Activated CD4-positive, alpha-beta memory T cell treated with anti-CD3 and anti-CD28 coated beads for 36 hours (primary cell): ENCODE measurements around the gene UBAC2. TPM values are rescaled to one million over a fixed set of nuclear protein-coding genes. Genes with fewer than 3 reads are reported as not detected.

Source experiments
- CTCF ChIA-PET: fragments of 350-600 bp; sonication (Branson Sonifier 250); formaldehyde crosslinking; loops from one replicate; lab custom pipeline; 2021; ENCODE audit warnings: antibody characterized with exemption, inconsistent platforms; lab: Charles Lee
- POLR2A ChIA-PET: fragments of 350-600 bp; sonication (Branson Sonifier 250); formaldehyde crosslinking; loops from one replicate; lab custom pipeline; 2021; ENCODE audit warnings: antibody characterized with exemption; lab: Charles Lee
- DNase-seq: peaks from one replicate; pipeline ENCODE4 v3.0.0-alpha.2; 2020
- H3K27ac Mint-ChIP-seq: one replicate; pipeline ENCODE4 v1.8.0; 2021; ENCODE audit warnings: mixed read lengths
- H3K27me3 Mint-ChIP-seq: one replicate; pipeline ENCODE4 v1.8.0; 2021; ENCODE audit warnings: mixed read lengths
- H3K36me3 Mint-ChIP-seq: one replicate; pipeline ENCODE4 v1.8.0; 2021; ENCODE audit warnings: mixed read lengths
- H3K4me1 Mint-ChIP-seq: one replicate; pipeline ENCODE4 v1.8.0; 2021; ENCODE audit warnings: low read depth, mixed read lengths
- H3K4me3 Mint-ChIP-seq: one replicate; pipeline ENCODE4 v1.8.0; 2021; ENCODE audit warnings: mild to moderate bottlenecking, mixed read lengths
- H3K9me3 Mint-ChIP-seq: one replicate; pipeline ENCODE4 v1.8.0; 2021; ENCODE audit warnings: mixed read lengths
- intact Hi-C: fragments of 100-400 bp; cut with micrococcal nuclease; formaldehyde crosslinking; loops from one replicate; pipeline ENCODE4 v1.15.1; 2023
- total RNA-seq, 2 experiments: library from RNA; stranded (reverse); gene quantifications; one replicate each; pipeline ENCODE4 v1.2.3, GENCODE V29; 2021

Gene UBAC2
- total RNA-seq, 2 experiments from 2014 or later = 51.8 to 54.5 TPM

DNA sequence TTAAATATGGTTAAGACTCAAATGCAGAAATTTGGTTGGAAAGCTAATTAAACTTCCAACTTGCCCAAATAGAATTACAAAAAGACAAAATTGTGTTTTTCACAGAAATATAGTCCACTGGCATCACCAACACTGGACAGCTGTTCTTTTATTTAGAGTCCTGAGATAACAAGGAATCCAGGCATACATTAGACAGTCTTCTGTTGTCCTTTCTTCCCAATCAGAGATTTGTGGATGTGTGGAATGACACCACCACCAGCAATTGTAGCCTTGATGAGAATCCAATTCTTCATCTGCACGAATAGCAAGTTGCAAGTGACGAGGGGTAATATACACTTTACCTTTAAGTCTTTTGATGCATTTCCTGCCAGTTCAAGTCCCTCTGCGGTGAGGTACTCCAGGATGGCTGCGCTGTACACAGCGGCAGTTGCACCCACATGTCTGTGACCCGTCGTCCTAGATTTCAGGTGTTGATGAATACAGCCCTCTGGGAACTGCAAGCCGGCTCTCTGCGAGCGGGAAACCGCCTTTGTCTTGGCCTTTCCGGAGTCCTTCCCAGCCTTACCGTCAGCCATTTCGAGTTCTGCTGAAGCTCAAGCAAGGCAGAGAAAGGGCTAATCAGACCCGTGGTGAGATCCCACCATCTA is 14.7 kb downstream of the UBAC2 start:
- intact Hi-C loops = loop anchor here (2.0 to 5.0 kb wide), 4 partner anchors 43 to 287 kb away; partner anchors contain the start of genes GPR18 and TM9SF2
- Mint-ChIP-seq H3K4me3 (peak overlapping the region; percentile 78), H3K27ac (peak overlapping the region; percentile 78), H3K9me3 (no peaks in the 10 kb centered on the region), H3K36me3 (peaks cover 13% of the 10 kb centered on the region), H3K4me1 (peaks cover 77% of the 10 kb centered on the region), H3K27me3 (no peaks in the 10 kb centered on the region)
- ChIA-PET POLR2A (interaction anchor here (0.6 to 4.9 kb wide), 4 partner anchors 11 to 164 kb away, joined by 3 to 45 read pairs (median 13); partner anchors contain the start of gene UBAC2), CTCF (interaction anchor here (0.6 to 2.1 kb wide), 10 partner anchors 10 to 147 kb away, joined by 3 to 15 read pairs (median 4); partner anchors contain the start of gene UBAC2)
- DNase-seq = peak; percentile 82

DNA sequence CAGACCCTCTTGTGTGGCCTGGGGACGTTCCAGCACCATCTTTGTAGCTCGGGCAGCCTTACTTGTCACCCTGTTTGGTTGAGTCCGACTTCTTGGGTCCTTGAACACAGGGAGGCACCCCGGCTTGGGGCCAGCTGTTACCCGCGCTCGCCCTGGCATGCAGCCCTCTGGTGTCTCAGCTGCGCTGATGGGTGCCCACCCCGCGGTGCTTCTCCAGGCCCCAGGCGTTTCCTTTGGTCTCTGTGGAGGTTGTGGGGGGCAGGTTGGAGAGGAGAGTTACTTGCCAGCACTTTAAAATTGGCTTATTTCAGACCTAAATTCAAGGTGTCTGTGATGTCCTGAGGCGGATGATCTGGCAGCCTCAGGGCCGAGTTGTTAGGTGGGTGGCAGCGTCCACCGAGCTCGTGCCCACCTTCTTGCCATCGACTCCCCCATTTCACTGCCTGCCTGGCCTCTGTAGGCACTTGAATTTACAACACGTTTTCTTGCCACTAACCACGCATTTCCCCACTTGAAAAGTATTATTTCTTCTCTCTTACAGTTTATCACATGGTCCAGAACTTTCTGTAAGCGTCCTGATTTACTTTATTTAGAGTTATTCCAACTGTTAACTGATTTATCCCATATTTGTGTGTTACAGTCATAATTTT is 16.9 kb downstream of the UBAC2 start:
- Mint-ChIP-seq H3K36me3 (peaks cover 13% of the 10 kb centered on the region), H3K27ac (peak overlapping the region; percentile 63), H3K4me1 (peaks cover 81% of the 10 kb centered on the region), H3K9me3 (no peaks in the 10 kb centered on the region), H3K27me3 (no peaks in the 10 kb centered on the region), H3K4me3 (peak overlapping the region; percentile 33)
- ChIA-PET POLR2A (interaction anchor here (1.9 to 4.9 kb wide), 2 partner anchors 17 to 33 kb away, joined by 5 to 45 read pairs; partner anchors contain the start of gene UBAC2), CTCF (interaction anchor here (0.7 to 3.4 kb wide), 4 partner anchors 14 to 221 kb away, joined by 3 to 20 read pairs (median 4); no protein-coding TSS in a partner anchor)
- intact Hi-C loops = loop anchor here (2.0 to 5.0 kb wide), 2 partner anchors 71 to 285 kb away; partner anchors contain the start of gene TM9SF2
- DNase-seq = no peak

DNA sequence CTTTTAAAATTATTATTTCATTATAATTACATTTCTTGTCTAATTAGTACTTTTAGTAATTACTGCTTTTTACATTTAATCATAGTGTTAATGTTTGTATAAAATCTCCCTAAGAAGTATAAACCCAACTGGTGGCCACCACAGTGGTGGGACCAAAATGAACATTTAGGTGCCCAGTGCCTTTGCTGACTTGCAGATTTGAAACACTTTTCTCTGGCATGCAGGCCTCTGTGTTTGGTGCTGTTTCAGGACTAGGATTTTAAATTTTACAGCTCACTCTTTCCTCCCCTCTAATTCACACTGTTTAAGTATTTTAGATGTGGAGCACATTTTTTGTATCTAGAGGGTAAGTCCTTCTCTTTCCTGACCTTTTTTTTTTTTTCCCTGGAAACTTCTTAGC is 17.5 kb downstream of the UBAC2 start:
- ChIA-PET POLR2A (interaction anchor here (0.6 to 2.4 kb wide), 9 partner anchors 9 to 163 kb away, joined by 3 to 15 read pairs (median 5); partner anchors contain the start of gene UBAC2), CTCF (interaction anchor here (0.7 to 3.4 kb wide), 8 partner anchors 11 to 221 kb away, joined by 3 to 20 read pairs (median 3); partner anchors contain the start of genes GPR18 and UBAC2)
- intact Hi-C loops = loop anchor here (2.0 to 5.0 kb wide), 2 partner anchors 71 to 284 kb away; partner anchors contain the start of gene TM9SF2
- Mint-ChIP-seq H3K27ac (peak overlapping the region; percentile 89), H3K4me1 (peaks cover 85% of the 10 kb centered on the region), H3K27me3 (no peaks in the 10 kb centered on the region), H3K36me3 (peaks cover 15% of the 10 kb centered on the region), H3K9me3 (peaks cover 2% of the 10 kb centered on the region), H3K4me3 (peak overlapping the region; percentile 15)
- no peak for DNase-seq

- Mint-ChIP-seq H3K27me3 (no peaks in the 10 kb centered on the region), H3K4me3 (peak overlapping the region; percentile 15), H3K4me1 (peaks cover 89% of the 10 kb centered on the region), H3K9me3 (peaks cover 3% of the 10 kb centered on the region), H3K36me3 (peaks cover 17% of the 10 kb centered on the region), H3K27ac (peak overlapping the region; percentile 89)
- ChIA-PET CTCF (interaction anchor here (0.7 to 3.4 kb wide), 9 partner anchors 11 to 222 kb away, joined by 3 to 20 read pairs (median 3); partner anchors contain the start of genes GPR18 and UBAC2), POLR2A (interaction anchor here (0.6 to 2.4 kb wide), 9 partner anchors 9 to 163 kb away, joined by 3 to 15 read pairs (median 5); partner anchors contain the start of gene UBAC2)
- DNase-seq = no peak
- intact Hi-C loops = loop anchor here (2.0 to 5.0 kb wide), 2 partner anchors 70 to 284 kb away; partner anchors contain the start of gene TM9SF2
These were observed 17.9 kb downstream of the UBAC2 start for GRCh38 chr13:99218545-99218944.

- ChIA-PET POLR2A (interaction anchor here (0.9 to 2.4 kb wide), 8 partner anchors 9 to 162 kb away, joined by 3 to 15 read pairs (median 5); partner anchors contain the start of gene UBAC2), CTCF (interaction anchor here (1.1 to 3.4 kb wide), 8 partner anchors 11 to 48 kb away, joined by 3 to 20 read pairs (median 3); partner anchors contain the start of genes GPR18 and UBAC2)
- peaks cover 91% of the 10 kb centered on the region for H3K4me1 Mint-ChIP-seq
- H3K27me3 Mint-ChIP-seq = no peaks in the 10 kb centered on the region
- DNase-seq = peak; percentile 77
- peak overlapping the region; percentile 42 for H3K4me3 Mint-ChIP-seq
- intact Hi-C loops = loop anchor here (1.0 to 5.0 kb wide), 6 partner anchors 9 to 283 kb away; partner anchors contain the start of genes GPR18 and TM9SF2
- peak overlapping the region; percentile 89 for H3K27ac Mint-ChIP-seq
- peaks cover 3% of the 10 kb centered on the region for H3K9me3 Mint-ChIP-seq
- H3K36me3 Mint-ChIP-seq = peaks cover 17% of the 10 kb centered on the region
These were observed 18.3 kb downstream of the UBAC2 start for GRCh38 chr13:99218969-99219368.

- peaks cover 17% of the 10 kb centered on the region for H3K36me3 Mint-ChIP-seq
- peak overlapping the region; percentile 75 for H3K27ac Mint-ChIP-seq
- H3K27me3 Mint-ChIP-seq = no peaks in the 10 kb centered on the region
- peak; percentile 37 for DNase-seq
- peaks cover 88% of the 10 kb centered on the region for H3K4me1 Mint-ChIP-seq
- intact Hi-C loops = loop anchor here (10.0 kb wide), 1 partner anchor 1454 kb away; the partner anchor contains the start of gene TMTC4
- ChIA-PET CTCF (interaction anchor here (3.4 kb wide), 1 partner anchor 46 kb away, joined by 20 read pairs; no protein-coding TSS in a partner anchor), POLR2A (interaction anchor here (2.4 kb wide), 1 partner anchor 16 kb away, joined by 15 read pairs; no protein-coding TSS in a partner anchor)
- H3K4me3 Mint-ChIP-seq = peak overlapping the region; percentile 11
- peaks cover 3% of the 10 kb centered on the region for H3K9me3 Mint-ChIP-seq
These were observed 19.7 kb downstream of the UBAC2 start for GRCh38 chr13:99220199-99220935.

- CTCF ChIA-PET = interaction anchor here (0.6 to 1.0 kb wide), 3 partner anchors 19 to 172 kb away, joined by 3 to 4 read pairs (median 3); no protein-coding TSS in a partner anchor
- DNase-seq = no peak
- POLR2A ChIA-PET = no interaction called here
- peaks cover 15% of the 10 kb centered on the region for H3K36me3 Mint-ChIP-seq
- H3K4me1 Mint-ChIP-seq = peaks cover 89% of the 10 kb centered on the region
- H3K27me3 Mint-ChIP-seq = no peaks in the 10 kb centered on the region
- peak overlapping the region; percentile 18 for H3K27ac Mint-ChIP-seq
- H3K4me3 Mint-ChIP-seq = no peak overlapping the region
- intact Hi-C loops = loop anchor here (1.0 to 10.0 kb wide), 2 partner anchors 30 to 1453 kb away; partner anchors contain the start of gene TMTC4
- H3K9me3 Mint-ChIP-seq = peaks cover 3% of the 10 kb centered on the region
These were observed 21.0 kb downstream of the UBAC2 start for GRCh38 chr13:99221567-99222239.

- Mint-ChIP-seq H3K4me1 (peaks cover 87% of the 10 kb centered on the region), H3K4me3 (no peak overlapping the region), H3K27me3 (no peaks in the 10 kb centered on the region), H3K27ac (peak overlapping the region; percentile 51), H3K9me3 (peaks cover 3% of the 10 kb centered on the region), H3K36me3 (peaks cover 15% of the 10 kb centered on the region)
- no peak for DNase-seq
- ChIA-PET POLR2A (interaction anchor here (1.3 kb wide), 1 partner anchor 23 kb away, joined by 7 read pairs; the partner anchor contains the start of gene UBAC2), CTCF (interaction anchor here (0.6 to 1.0 kb wide), 3 partner anchors 46 to 158 kb away, joined by 3 to 6 read pairs (median 3); no protein-coding TSS in a partner anchor)
- intact Hi-C loops = loop anchor here (10.0 kb wide), 1 partner anchor 1451 kb away; the partner anchor contains the start of gene TMTC4
These were observed 22.9 kb downstream of the UBAC2 start for GRCh38 chr13:99223587-99223986.

DNA sequence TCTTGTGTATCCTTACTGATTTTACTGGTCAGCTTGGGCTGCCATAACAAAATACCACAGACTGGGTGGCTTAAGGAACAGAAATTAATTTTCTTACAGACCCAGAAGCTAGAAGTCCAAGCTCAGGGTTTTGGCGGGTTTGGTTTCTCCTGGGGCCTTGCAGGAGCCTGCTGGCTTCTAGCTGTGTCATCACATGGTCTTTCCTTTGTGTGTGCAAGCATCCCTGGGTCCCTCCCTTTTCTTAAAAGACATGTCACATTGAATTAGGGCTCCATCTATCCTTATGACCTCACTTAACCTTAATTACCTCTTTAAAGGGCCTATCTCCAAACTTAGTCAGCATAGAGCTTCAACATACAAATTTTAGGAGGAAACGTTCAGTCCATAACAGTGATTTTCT is 23.4 kb downstream of the UBAC2 start:
- Mint-ChIP-seq H3K36me3 (peaks cover 15% of the 10 kb centered on the region), H3K27me3 (no peaks in the 10 kb centered on the region), H3K4me1 (peaks cover 87% of the 10 kb centered on the region), H3K4me3 (no peak overlapping the region), H3K27ac (peak overlapping the region; percentile 51), H3K9me3 (peaks cover 3% of the 10 kb centered on the region)
- ChIA-PET CTCF (interaction anchor here (0.6 to 1.0 kb wide), 3 partner anchors 45 to 158 kb away, joined by 3 to 6 read pairs (median 3); no protein-coding TSS in a partner anchor), POLR2A (interaction anchor here (1.3 kb wide), 1 partner anchor 24 kb away, joined by 7 read pairs; the partner anchor contains the start of gene UBAC2)
- intact Hi-C loops = loop anchor here (10.0 kb wide), 1 partner anchor 1451 kb away; the partner anchor contains the start of gene TMTC4
- DNase-seq = no peak

DNA sequence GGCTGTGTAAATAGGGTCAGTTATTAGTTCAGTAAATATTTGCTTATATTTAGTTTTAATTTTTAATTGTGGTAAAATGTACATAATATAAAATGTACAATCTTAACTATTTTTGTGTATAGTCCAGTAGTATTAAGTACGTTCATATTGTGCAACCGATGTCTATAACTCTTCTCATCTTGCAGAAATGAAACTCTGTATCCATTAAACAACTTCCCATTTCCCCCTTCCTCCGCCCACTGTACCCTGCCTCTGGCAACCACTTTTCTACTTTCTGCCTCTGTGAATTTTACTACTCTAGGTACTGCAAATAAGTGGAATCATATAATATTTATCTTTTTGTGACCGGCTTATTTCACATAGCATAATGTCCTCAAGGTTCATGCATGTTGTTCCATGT is 24.4 kb downstream of the UBAC2 start:
- H3K4me1 Mint-ChIP-seq = peaks cover 88% of the 10 kb centered on the region
- H3K27ac Mint-ChIP-seq = no peak overlapping the region
- no peaks in the 10 kb centered on the region for H3K27me3 Mint-ChIP-seq
- no peak for DNase-seq
- no peak overlapping the region for H3K4me3 Mint-ChIP-seq
- POLR2A ChIA-PET = no interaction called here
- intact Hi-C loops = loop anchor here (10.0 kb wide), 1 partner anchor 1450 kb away; the partner anchor contains the start of gene TMTC4
- H3K36me3 Mint-ChIP-seq = peaks cover 15% of the 10 kb centered on the region
- CTCF ChIA-PET = no interaction called here
- peaks cover 3% of the 10 kb centered on the region for H3K9me3 Mint-ChIP-seq
